Peyer's patch (tissue), 4 donors: ENCODE results near the gene GFOD1. TPM values are rescaled to one million over a fixed set of nuclear protein-coding genes. Genes with fewer than 3 reads are reported as not detected.

Experiments used
- DNase-seq, 3 donors: peaks; one replicate each; pipeline ENCODE4 v3.0.0-alpha.2; 2017 to 2019
- H3K27ac ChIP-seq, 4 donors: fragments of 200-600 bp; sonication (generic); one replicate each; pipeline ENCODE4 v1.5.1; 2016 to 2019
- H3K27me3 ChIP-seq, 2 donors: fragments of 200-600 bp; sonication (generic); one replicate each; pipeline ENCODE4 v1.5.1; 2019
- H3K36me3 ChIP-seq, 3 donors: fragments of 200-600 bp; sonication (generic); one replicate each; pipeline ENCODE4 v1.5.1; 2016 to 2019
- H3K4me1 ChIP-seq, 4 donors: fragments of 200-600 bp; sonication (generic); one replicate each; pipeline ENCODE4 v1.5.1; 2016 to 2019
- H3K4me3 ChIP-seq, 4 donors: fragments of 200-600 bp; sonication (generic); 1 replicate in 3 of 4; 2 replicates in 1 of 4; pipeline ENCODE4 v1.5.1; 2016 to 2019; ENCODE audit warnings: mild to moderate bottlenecking in 1 of 4
- H3K9me3 ChIP-seq, 4 donors: fragments of 200-600 bp; sonication (generic); one replicate each; pipeline ENCODE4 v1.5.1; 2016 to 2019; ENCODE audit warnings: mild to moderate bottlenecking in 1 of 4
- CTCF ChIP-seq, 6 experiments: fragments of 450-650 bp in 4 of 6; fragments of 200-600 bp in 2 of 6; sonication (generic) in 1 of 6; IDR thresholded peaks; one replicate each; pipeline ENCODE4 v1.5.1; 2017 to 2019; ENCODE audit warnings: antibody characterized with exemption in 6 of 6, mild to moderate bottlenecking in 3 of 6, moderate library complexity in 1 of 6
- POLR2A ChIP-seq, 2 donors: fragments of 450-650 bp; IDR thresholded peaks; one replicate each; pipeline ENCODE4 v1.5.1; 2017; ENCODE audit warnings: antibody characterized with exemption in 2 of 2, mild to moderate bottlenecking in 2 of 2, moderate library complexity in 2 of 2
- total RNA-seq, 4 donors: library from RNA; depleted of rRNA; stranded (reverse); fragments of >200 nt; gene quantifications; one replicate each; pipeline ENCODE4 v1.1.0, GENCODE V29; 2016

Gene GFOD1
- total RNA-seq, 4 donors from 2014 or later = 10.7 to 24.2 (median 17.6) TPM

- Histone ChIP-seq H3K4me1 (peaks cover 0 to 26% (median 4%) of the 10 kb centered on the region in 4 donors), H3K27ac (peak overlapping the region; percentile 54 to 96 (median 90)), H3K9me3 (no peaks in the 10 kb centered on the region), H3K27me3 (no peaks in the 10 kb centered on the region), H3K4me3 (peak overlapping the region; percentile 64 to 97 (median 82)), H3K36me3 (no peaks in the 10 kb centered on the region)
- peak; percentile 35 to 73 (median 68) for DNase-seq
- TF ChIP-seq POLR2A (IDR thresholded peaks at IDR 0.05) (no peak), CTCF (IDR thresholded peaks at IDR 0.05) (peak in 1 of 6 experiments; percentile 4)
Measured at GRCh38 chr6:13488015-13488895, 855 bp upstream of the GFOD1 start.

GRCh38 chr6:13486679-13487121, 700 bp downstream of the GFOD1 start:
- Histone ChIP-seq H3K9me3 (no peaks in the 10 kb centered on the region), H3K27me3 (no peaks in the 10 kb centered on the region), H3K4me1 (peaks cover 0 to 26% (median 4%) of the 10 kb centered on the region in 4 donors), H3K36me3 (no peaks in the 10 kb centered on the region), H3K4me3 (peak overlapping the region; percentile 64 to 97 (median 82)), H3K27ac (peak overlapping the region; percentile 83 to 96 (median 90))
- peak; percentile 69 to 86 (median 77) for DNase-seq
- TF ChIP-seq CTCF (IDR thresholded peaks at IDR 0.05) (no peak), POLR2A (IDR thresholded peaks at IDR 0.05) (no peak)

- no peaks in the 10 kb centered on the region for H3K9me3 ChIP-seq
- H3K4me3 ChIP-seq = peak overlapping the region; percentile 64 to 97 (median 82)
- peaks cover 0 to 26% (median 4%) of the 10 kb centered on the region in 4 donors for H3K4me1 ChIP-seq
- DNase-seq = peak; percentile 45 to 76 (median 69)
- H3K27me3 ChIP-seq = no peaks in the 10 kb centered on the region
- H3K36me3 ChIP-seq = no peaks in the 10 kb centered on the region
- TF ChIP-seq CTCF (IDR thresholded peaks at IDR 0.05) = no peak
- no peak for TF ChIP-seq POLR2A (IDR thresholded peaks at IDR 0.05)
- H3K27ac ChIP-seq = peak overlapping the region; percentile 83 to 96 (median 90)
Measured at GRCh38 chr6:13485923-13486562, 1.4 kb downstream of the GFOD1 start.

GRCh38 chr6:13485303-13485702, 2.1 kb downstream of the GFOD1 start:
- TF ChIP-seq POLR2A (IDR thresholded peaks at IDR 0.05) (no peak), CTCF (IDR thresholded peaks at IDR 0.05) (no peak)

GRCh38 chr6:13484827-13485226, 2.6 kb downstream of the GFOD1 start:
- Histone ChIP-seq H3K9me3 (no peaks in the 10 kb centered on the region), H3K4me1 (peaks cover 0 to 26% (median 4%) of the 10 kb centered on the region in 4 donors), H3K27ac (peak overlapping the region in 1 of 4 donors; percentile 2), H3K36me3 (no peaks in the 10 kb centered on the region), H3K27me3 (no peaks in the 10 kb centered on the region), H3K4me3 (peak overlapping the region in 3 of 4 donors; percentile 64 to 97 (median 80))
- no peak for DNase-seq
- TF ChIP-seq POLR2A (IDR thresholded peaks at IDR 0.05) (no peak), CTCF (IDR thresholded peaks at IDR 0.05) (no peak)

More at GRCh38 chr6:13485303-13485702, 2.1 kb downstream of the GFOD1 start:
- Histone ChIP-seq H3K27me3 (no peaks in the 10 kb centered on the region), H3K27ac (peak overlapping the region in 3 of 4 donors; percentile 88 to 96 (median 93)), H3K36me3 (no peaks in the 10 kb centered on the region), H3K4me3 (peak overlapping the region; percentile 64 to 97 (median 82)), H3K9me3 (no peaks in the 10 kb centered on the region), H3K4me1 (peaks cover 0 to 26% (median 4%) of the 10 kb centered on the region in 4 donors)
- DNase-seq = no peak
